Right atrium auricular region (tissue), 2 donors: ENCODE results near the gene EIF4EBP2. TPM values are rescaled to one million over a fixed set of nuclear protein-coding genes. Genes with fewer than 3 reads are reported as not detected.

ENCODE experiments used
- DNase-seq: peaks from one replicate; pipeline ENCODE4 v3.0.0-alpha.2; 2019; ENCODE audit warnings: low spot score
- H3K27ac ChIP-seq, 2 donors: fragments of 200-600 bp; sonication (generic); 1 replicate in 1 of 2; 2 replicates in 1 of 2; pipeline ENCODE4 v1.5.1; 2016 to 2019
- H3K27me3 ChIP-seq, 2 donors: fragments of 200-600 bp; sonication (generic); one replicate each; pipeline versions ENCODE4 v1.5.1 to v1.6.0; 2017 to 2019
- H3K36me3 ChIP-seq: fragments of 200-600 bp; sonication (generic); one replicate; pipeline ENCODE4 v1.5.1; 2016
- H3K4me1 ChIP-seq, 2 donors: fragments of 200-600 bp; sonication (generic); one replicate each; pipeline versions ENCODE4 v1.5.1 to v1.6.0; 2017 to 2019
- H3K4me3 ChIP-seq, 2 donors: fragments of 200-600 bp; sonication (generic); 1 replicate in 1 of 2; 2 replicates in 1 of 2; pipeline ENCODE4 v1.5.1; 2017 to 2019; ENCODE audit warnings: mild to moderate bottlenecking in 1 of 2, moderate library complexity in 1 of 2
- H3K9me3 ChIP-seq, 2 donors: fragments of 200-600 bp; sonication (generic); one replicate each; pipeline ENCODE4 v1.5.1; 2019
- total RNA-seq, 2 donors: library from RNA; depleted of rRNA; stranded (reverse); fragments of >200 nt; gene quantifications; one replicate each; pipeline ENCODE4 v1.1.0, GENCODE V29; 2016
- TF ChIP-seq, protein P1 (sequence below), 2 donors: fragments of 200-600 bp; sonication (generic); IDR thresholded peaks; one replicate each; pipeline ENCODE4 v1.5.1; 2019; ENCODE audit warnings: antibody characterized with exemption in 2 of 2

Gene EIF4EBP2
- total RNA-seq, 2 donors from 2014 or later, result 90.0 to 116 TPM

DNA sequence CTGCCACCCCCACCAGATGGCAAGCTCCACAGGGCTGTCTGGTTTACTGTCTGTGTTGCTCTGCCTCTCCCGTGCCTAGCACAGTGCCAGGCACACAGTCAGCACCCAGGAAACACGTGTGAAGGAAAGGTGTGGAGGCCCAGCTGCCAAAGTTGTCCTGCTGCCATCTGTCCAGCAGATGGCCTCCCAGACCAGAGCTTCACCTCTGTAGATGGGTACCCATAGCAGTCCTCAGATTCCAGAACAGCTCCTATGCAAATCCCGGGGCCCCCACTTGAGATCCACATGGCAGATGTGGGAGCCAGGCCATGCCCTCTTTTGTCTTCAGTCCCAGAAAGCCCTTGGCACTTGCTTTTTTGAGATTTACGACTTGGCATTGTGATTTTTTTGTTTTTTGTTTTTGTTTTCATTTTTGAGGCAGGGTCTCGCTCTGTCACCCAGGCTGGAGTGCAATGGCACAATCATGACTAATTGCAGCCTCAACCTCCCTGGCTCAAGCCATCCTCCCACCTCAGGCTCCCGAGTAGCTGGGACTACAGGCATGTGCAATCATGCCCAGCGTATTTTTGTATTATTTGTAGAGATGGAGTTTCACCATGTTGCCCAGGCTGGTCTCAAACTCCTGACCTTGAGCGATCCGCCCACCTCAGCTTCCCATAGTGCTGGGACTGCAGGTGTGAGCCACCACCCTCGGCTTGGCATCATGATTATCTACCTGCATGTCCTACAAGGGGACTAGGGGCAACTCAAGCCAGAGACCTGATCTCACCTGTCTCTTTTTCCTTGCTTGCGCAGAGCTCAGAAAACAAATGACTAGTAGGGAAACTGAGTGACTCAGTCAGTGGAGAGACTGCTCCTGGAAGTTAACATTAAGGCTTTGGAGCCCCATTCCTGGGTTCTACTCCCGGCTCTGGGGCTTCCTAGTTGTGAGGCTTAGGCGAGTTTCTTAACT, 57.7 kb downstream of the EIF4EBP2 start:
- TF ChIP-seq, protein P1, sequence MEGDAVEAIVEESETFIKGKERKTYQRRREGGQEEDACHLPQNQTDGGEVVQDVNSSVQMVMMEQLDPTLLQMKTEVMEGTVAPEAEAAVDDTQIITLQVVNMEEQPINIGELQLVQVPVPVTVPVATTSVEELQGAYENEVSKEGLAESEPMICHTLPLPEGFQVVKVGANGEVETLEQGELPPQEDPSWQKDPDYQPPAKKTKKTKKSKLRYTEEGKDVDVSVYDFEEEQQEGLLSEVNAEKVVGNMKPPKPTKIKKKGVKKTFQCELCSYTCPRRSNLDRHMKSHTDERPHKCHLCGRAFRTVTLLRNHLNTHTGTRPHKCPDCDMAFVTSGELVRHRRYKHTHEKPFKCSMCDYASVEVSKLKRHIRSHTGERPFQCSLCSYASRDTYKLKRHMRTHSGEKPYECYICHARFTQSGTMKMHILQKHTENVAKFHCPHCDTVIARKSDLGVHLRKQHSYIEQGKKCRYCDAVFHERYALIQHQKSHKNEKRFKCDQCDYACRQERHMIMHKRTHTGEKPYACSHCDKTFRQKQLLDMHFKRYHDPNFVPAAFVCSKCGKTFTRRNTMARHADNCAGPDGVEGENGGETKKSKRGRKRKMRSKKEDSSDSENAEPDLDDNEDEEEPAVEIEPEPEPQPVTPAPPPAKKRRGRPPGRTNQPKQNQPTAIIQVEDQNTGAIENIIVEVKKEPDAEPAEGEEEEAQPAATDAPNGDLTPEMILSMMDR (IDR thresholded peaks at IDR 0.05), result peak; percentile 76 to 94
- peak overlapping the region in 1 of 2 donors; percentile 7 for H3K27ac ChIP-seq
- H3K4me3 ChIP-seq, result no peak overlapping the region
- H3K9me3 ChIP-seq, result no peaks in the 10 kb centered on the region
- H3K27me3 ChIP-seq, result no peaks in the 10 kb centered on the region
- H3K4me1 ChIP-seq, result peaks cover 0 to 48% of the 10 kb centered on the region in 2 donors
- H3K36me3 ChIP-seq, result no peaks in the 10 kb centered on the region
- DNase-seq, result peak; percentile 76

GRCh38 chr10:70462349-70462984, 58.5 kb downstream of the EIF4EBP2 start:
- no peak overlapping the region for H3K4me3 ChIP-seq
- no peaks in the 10 kb centered on the region for H3K36me3 ChIP-seq
- H3K9me3 ChIP-seq, result no peaks in the 10 kb centered on the region
- H3K27ac ChIP-seq, result no peak overlapping the region
- H3K4me1 ChIP-seq, result peaks cover 0 to 47% of the 10 kb centered on the region in 2 donors
- H3K27me3 ChIP-seq, result no peaks in the 10 kb centered on the region
- TF ChIP-seq, protein P1 (IDR thresholded peaks at IDR 0.05), result peak in 1 of 2 donors; percentile 24
- peak; percentile 78 for DNase-seq

DNA sequence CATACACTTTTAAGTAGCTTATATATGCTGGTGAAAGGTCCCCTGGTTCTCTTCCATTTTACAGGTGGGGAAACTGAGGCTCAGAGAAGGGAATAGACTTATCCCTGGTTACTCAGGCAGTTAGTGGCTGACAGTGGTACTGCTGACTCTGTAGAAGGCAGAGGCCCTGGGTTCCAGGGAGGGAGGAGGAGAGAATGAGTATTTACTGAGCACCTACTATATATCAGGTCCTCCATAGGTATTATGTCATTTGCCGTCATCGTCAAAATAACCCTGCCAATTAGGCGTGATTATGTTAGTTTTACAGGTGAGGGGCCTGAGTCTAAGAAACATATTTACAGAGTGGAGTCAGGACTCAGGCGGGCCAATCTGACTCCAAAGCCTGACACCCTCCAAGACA, 61.3 kb downstream of the EIF4EBP2 start:
- H3K9me3 ChIP-seq, result no peaks in the 10 kb centered on the region
- H3K4me3 ChIP-seq, result no peak overlapping the region
- no peaks in the 10 kb centered on the region for H3K36me3 ChIP-seq
- TF ChIP-seq, protein P1 (IDR thresholded peaks at IDR 0.05), result no peak
- no peak for DNase-seq
- H3K27me3 ChIP-seq, result no peaks in the 10 kb centered on the region
- H3K4me1 ChIP-seq, result peaks cover 0 to 32% of the 10 kb centered on the region in 2 donors
- H3K27ac ChIP-seq, result no peak overlapping the region

DNA sequence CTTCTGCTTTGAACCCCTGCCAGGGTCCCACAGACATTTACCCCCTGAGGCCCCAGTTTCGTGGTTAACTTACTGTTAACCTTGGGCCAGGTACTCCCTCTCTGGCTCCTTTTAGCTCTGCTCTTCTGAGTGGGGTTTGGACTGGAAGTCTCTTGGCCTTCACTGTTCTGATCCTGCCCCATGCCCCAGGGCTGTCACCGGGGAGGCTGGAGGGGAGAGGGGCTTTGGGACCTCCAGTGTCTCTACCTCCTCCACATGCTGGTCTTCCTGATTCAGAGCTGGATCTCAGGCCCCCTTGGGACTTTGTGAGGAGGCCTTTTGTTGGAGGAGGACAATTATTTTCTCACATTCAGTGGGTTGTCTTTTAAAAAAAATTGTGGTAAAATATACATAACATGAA, 61.9 kb downstream of the EIF4EBP2 start:
- Histone ChIP-seq H3K27me3 (no peaks in the 10 kb centered on the region), H3K27ac (no peak overlapping the region), H3K36me3 (no peaks in the 10 kb centered on the region), H3K4me3 (no peak overlapping the region), H3K4me1 (peaks cover 0 to 32% of the 10 kb centered on the region in 2 donors), H3K9me3 (no peaks in the 10 kb centered on the region)
- TF ChIP-seq, protein P1 (IDR thresholded peaks at IDR 0.05), result no peak
- no peak for DNase-seq

DNA sequence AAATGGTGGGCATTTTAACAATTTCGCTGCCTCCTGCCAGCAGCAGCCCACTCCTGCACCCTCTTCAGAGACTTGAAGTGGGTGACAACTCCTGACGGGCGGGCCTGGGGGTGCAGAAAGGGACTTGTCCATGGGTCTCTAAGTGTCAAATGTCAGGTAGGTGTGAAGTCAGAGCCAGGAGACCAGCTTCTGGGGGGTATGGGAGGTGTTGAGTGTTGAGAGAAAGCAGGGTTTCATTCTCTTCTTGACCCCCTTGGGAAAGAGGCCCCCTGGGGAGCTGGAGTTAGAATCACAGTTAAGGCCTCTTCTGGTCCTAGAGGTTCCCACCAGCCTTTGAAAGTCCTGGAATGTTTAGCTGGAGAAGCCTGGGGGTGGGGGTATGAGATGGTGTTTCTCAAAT, 63.0 kb downstream of the EIF4EBP2 start:
- H3K4me3 ChIP-seq, result no peak overlapping the region
- TF ChIP-seq, protein P1 (IDR thresholded peaks at IDR 0.05), result no peak
- no peaks in the 10 kb centered on the region for H3K36me3 ChIP-seq
- no peaks in the 10 kb centered on the region for H3K9me3 ChIP-seq
- no peak overlapping the region for H3K27ac ChIP-seq
- peaks cover 0 to 27% of the 10 kb centered on the region in 2 donors for H3K4me1 ChIP-seq
- H3K27me3 ChIP-seq, result no peaks in the 10 kb centered on the region
- DNase-seq, result no peak
